Fibroblast of skin of left biceps (primary cell): ENCODE measurements around the gene WDR76.
A peak's percentile ranks its signal among the peaks of the same experiment; 100 is the strongest.

Experiments
- DNase-seq, 2 experiments: peaks; one replicate each; pipeline ENCODE4 v3.0.0-alpha.2; 2013; ENCODE audit warnings: low read depth in 2 of 2

Gene WDR76

GRCh38 chr15:43913026-43913780 lies 86.4 kb downstream of the WDR76 start:
- DNase-seq: peak; percentile 81 to 85

GRCh38 chr15:43913941-43914340 lies 87.1 kb downstream of the WDR76 start:
- DNase-seq: no peak

- DNase-seq: no peak
Measured at GRCh38 chr15:43915631-43916325, 89.0 kb downstream of the WDR76 start.

- no peak for DNase-seq
Measured at GRCh38 chr15:43916326-43916660, 89.5 kb downstream of the WDR76 start.
